ENCODE measurements around the gene MBD3L3.
"Not testable (repeated sequence)": the region's sequence is repeated elsewhere in the genome, so short reads cannot be mapped to it uniquely, and the experiment has no call there.

MBD3L3 gene

GRCh38 chr19:7058576-7058975 is at the start of gene MBD3L3:
Gene MBD3L3, minus strand, starts transcription at chr19:7058676. Its CDS starts 71 bp downstream, at chr19:7058605.
- not testable (repeated sequence) for H3K4me1 ChIP-seq (ENCODE audit: control insufficient read depth, low read length); H3K9me2 ChIP-seq (replicated peaks; ENCODE audit: control insufficient read depth, low read length); H3K36me3 ChIP-seq (ENCODE audit: control insufficient read depth, low read length); H3K4me3 ChIP-seq (ENCODE audit: low read length); H4K20me1 ChIP-seq (ENCODE audit: control insufficient read depth, insufficient read depth, low read depth, low read length); H3K4me2 ChIP-seq (ENCODE audit: low read length); H3K27me3 ChIP-seq (ENCODE audit: control insufficient read depth, low read length); H3K79me2 ChIP-seq (ENCODE audit: control insufficient read depth, low read length); H3F3A ChIP-seq (ENCODE audit: control insufficient read depth, insufficient read depth); H3K9me3 ChIP-seq (ENCODE audit: control insufficient read depth, insufficient read depth, low read length); H3K27ac ChIP-seq (ENCODE audit: low read depth, low read length)

- no peak overlapping the region for H3K27ac ChIP-seq (ENCODE audit: low read depth, low read length)
- peaks cover 3% of the 10 kb centered on the region; the same call in 1 of the 2 replicates for H3F3A ChIP-seq (ENCODE audit: control insufficient read depth, insufficient read depth)
- no peaks in the 10 kb centered on the region for H3K9me2 ChIP-seq (replicated peaks; ENCODE audit: control insufficient read depth, low read length)
- no peaks in the 10 kb centered on the region for H4K20me1 ChIP-seq (ENCODE audit: control insufficient read depth, insufficient read depth, low read depth, low read length)
- H3K9me3 ChIP-seq (ENCODE audit: control insufficient read depth, insufficient read depth, low read length), result no peaks in the 10 kb centered on the region
- TF ChIP-seq EZH2phosphoT487 (IDR thresholded peaks at IDR 0.05; ENCODE audit: borderline replicate concordance, low read length) (no peak), CTCF (IDR thresholded peaks at IDR 0.05; ENCODE audit: low read depth, low read length, poor library complexity, severe bottlenecking) (no peak)
- no peaks in the 10 kb centered on the region for H3K79me2 ChIP-seq (ENCODE audit: control insufficient read depth, low read length)
- H3K4me2 ChIP-seq (ENCODE audit: low read length), result no peak overlapping the region
- peaks cover 20% of the 10 kb centered on the region for H3K4me1 ChIP-seq (ENCODE audit: control insufficient read depth, low read length)
- H3K4me3 ChIP-seq (ENCODE audit: low read length), result no peak overlapping the region
- no peaks in the 10 kb centered on the region for H3K36me3 ChIP-seq (ENCODE audit: control insufficient read depth, low read length)
- H3K27me3 ChIP-seq (ENCODE audit: control insufficient read depth, low read length), result no peaks in the 10 kb centered on the region
Observed at GRCh38 chr19:7106711-7107657, 48.5 kb upstream of the MBD3L3 start.

DNA sequence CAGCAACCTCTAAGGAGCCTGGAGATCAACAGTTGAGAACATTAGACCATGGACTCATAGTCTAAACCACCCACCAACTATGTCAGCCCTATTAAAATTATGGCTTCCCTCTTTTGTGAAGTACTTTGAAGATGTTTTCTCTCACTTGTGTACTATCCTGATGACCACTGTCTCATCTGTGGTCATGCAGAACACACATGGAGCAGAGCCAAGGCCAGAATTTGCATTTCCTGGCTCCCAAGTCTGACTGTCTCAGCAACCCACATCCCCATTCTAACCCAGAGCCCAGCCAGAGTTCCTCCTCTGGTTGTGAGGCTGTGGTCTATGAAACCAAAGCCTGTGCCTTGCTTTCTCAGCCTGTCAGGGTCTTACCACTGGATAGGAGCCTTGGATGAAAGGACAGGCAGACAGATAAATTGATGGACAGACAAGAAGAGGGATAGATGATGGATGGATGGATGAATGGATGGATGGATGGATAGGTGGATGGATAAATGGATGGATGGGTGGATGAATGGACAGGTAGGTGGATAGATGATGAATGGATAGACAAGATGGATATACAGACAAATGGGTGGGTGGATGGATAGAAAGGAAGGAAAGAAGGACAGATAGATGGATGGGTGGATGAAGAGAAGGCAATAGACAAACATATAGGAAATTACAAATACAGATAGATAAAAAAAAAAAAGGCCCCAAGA is 46.4 kb upstream of the MBD3L3 start:
- TF ChIP-seq CTCF (IDR thresholded peaks at IDR 0.05; ENCODE audit: low read depth, low read length, poor library complexity, severe bottlenecking) (no peak), EZH2phosphoT487 (IDR thresholded peaks at IDR 0.05; ENCODE audit: borderline replicate concordance, low read length) (no peak)
- no peak overlapping the region for H3K4me3 ChIP-seq (ENCODE audit: low read length)

More for the DNA sequence above, 46.4 kb upstream of the MBD3L3 start:
- Histone ChIP-seq H3K4me1 (ENCODE audit: control insufficient read depth, low read length) (peaks cover 21% of the 10 kb centered on the region), H3K79me2 (ENCODE audit: control insufficient read depth, low read length) (no peaks in the 10 kb centered on the region), H3K27ac (ENCODE audit: low read depth, low read length) (no peak overlapping the region), H4K20me1 (ENCODE audit: control insufficient read depth, insufficient read depth, low read depth, low read length) (no peaks in the 10 kb centered on the region), H3K4me2 (ENCODE audit: low read length) (peak overlapping the region; percentile 13; the same call in 1 of the 2 replicates), H3K9me3 (ENCODE audit: control insufficient read depth, insufficient read depth, low read length) (no peaks in the 10 kb centered on the region), H3K27me3 (ENCODE audit: control insufficient read depth, low read length) (peaks cover 3% of the 10 kb centered on the region; the same call in 1 of the 2 replicates), H3K36me3 (ENCODE audit: control insufficient read depth, low read length) (no peaks in the 10 kb centered on the region), H3K9me2 (replicated peaks; ENCODE audit: control insufficient read depth, low read length) (no peaks in the 10 kb centered on the region), H3F3A (ENCODE audit: control insufficient read depth, insufficient read depth) (peaks cover 3% of the 10 kb centered on the region; the same call in 1 of the 2 replicates)

Data from DOHH2 (cell line).